HG02981 (cell line): ENCODE data around the gene CLTCL1.
A peak's percentile ranks its signal among the peaks of the same experiment; 100 is the strongest.
"Not testable (repeated sequence)": the region's sequence is repeated elsewhere in the genome, so short reads cannot be mapped to it uniquely, and the experiment has no call there.

ENCODE experiments used
- ATAC-seq: cut with Tn5 transposase; IDR thresholded peaks from one replicate; pipeline ENCODE4 v1.9.1; 2021; ENCODE audit warnings: mild to moderate bottlenecking, moderate library complexity; ENCODE audit not compliant: unreplicated experiment

CLTCL1 gene

GRCh38 chr22:19176732-19177131 is 114.8 kb downstream of the CLTCL1 start:
- ATAC-seq: no peak

- no peak for ATAC-seq
Observed at GRCh38 chr22:19176175-19176643, 115.3 kb downstream of the CLTCL1 start.

- ATAC-seq: no peak
Observed at GRCh38 chr22:19175602-19176174, 115.8 kb downstream of the CLTCL1 start.

- no peak for ATAC-seq
Observed at GRCh38 chr22:19175026-19175601, 116.4 kb downstream of the CLTCL1 start.

- no peak for ATAC-seq
Observed at GRCh38 chr22:19174106-19175025, 117.2 kb downstream of the CLTCL1 start.

- no peak for ATAC-seq
Observed at GRCh38 chr22:19173047-19174035, 118.2 kb downstream of the CLTCL1 start.

GRCh38 chr22:19172213-19173046 is 119.1 kb downstream of the CLTCL1 start:
- ATAC-seq: peak; percentile 3

- no peak for ATAC-seq
Observed at GRCh38 chr22:19169947-19170318, 121.6 kb downstream of the CLTCL1 start.

- ATAC-seq: no peak
Observed at GRCh38 chr22:19169002-19169946, 122.2 kb downstream of the CLTCL1 start.

GRCh38 chr22:19168088-19168890 is 123.2 kb downstream of the CLTCL1 start:
- ATAC-seq: no peak

- no peak for ATAC-seq
Observed at GRCh38 chr22:19167106-19167869, 124.2 kb downstream of the CLTCL1 start.

- no peak for ATAC-seq
Observed at GRCh38 chr22:19166421-19166820, 125.1 kb downstream of the CLTCL1 start.

GRCh38 chr22:19164425-19164824 is 127.1 kb downstream of the CLTCL1 start:
- ATAC-seq: no peak

GRCh38 chr22:19158649-19159048 is 132.9 kb downstream of the CLTCL1 start:
- not testable (repeated sequence) for ATAC-seq

GRCh38 chr22:19156109-19156508 is 135.4 kb downstream of the CLTCL1 start:
- not testable (repeated sequence) for ATAC-seq

GRCh38 chr22:19152942-19153883 is 138.3 kb downstream of the CLTCL1 start:
- ATAC-seq: no peak
